ENCODE results near the gene TEX264.
"Not testable (repeated sequence)": the region's sequence is repeated elsewhere in the genome, so short reads cannot be mapped to it uniquely, and the experiment has no call there.

The TEX264 gene, protein sequence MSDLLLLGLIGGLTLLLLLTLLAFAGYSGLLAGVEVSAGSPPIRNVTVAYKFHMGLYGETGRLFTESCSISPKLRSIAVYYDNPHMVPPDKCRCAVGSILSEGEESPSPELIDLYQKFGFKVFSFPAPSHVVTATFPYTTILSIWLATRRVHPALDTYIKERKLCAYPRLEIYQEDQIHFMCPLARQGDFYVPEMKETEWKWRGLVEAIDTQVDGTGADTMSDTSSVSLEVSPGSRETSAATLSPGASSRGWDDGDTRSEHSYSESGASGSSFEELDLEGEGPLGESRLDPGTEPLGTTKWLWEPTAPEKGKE

DNA sequence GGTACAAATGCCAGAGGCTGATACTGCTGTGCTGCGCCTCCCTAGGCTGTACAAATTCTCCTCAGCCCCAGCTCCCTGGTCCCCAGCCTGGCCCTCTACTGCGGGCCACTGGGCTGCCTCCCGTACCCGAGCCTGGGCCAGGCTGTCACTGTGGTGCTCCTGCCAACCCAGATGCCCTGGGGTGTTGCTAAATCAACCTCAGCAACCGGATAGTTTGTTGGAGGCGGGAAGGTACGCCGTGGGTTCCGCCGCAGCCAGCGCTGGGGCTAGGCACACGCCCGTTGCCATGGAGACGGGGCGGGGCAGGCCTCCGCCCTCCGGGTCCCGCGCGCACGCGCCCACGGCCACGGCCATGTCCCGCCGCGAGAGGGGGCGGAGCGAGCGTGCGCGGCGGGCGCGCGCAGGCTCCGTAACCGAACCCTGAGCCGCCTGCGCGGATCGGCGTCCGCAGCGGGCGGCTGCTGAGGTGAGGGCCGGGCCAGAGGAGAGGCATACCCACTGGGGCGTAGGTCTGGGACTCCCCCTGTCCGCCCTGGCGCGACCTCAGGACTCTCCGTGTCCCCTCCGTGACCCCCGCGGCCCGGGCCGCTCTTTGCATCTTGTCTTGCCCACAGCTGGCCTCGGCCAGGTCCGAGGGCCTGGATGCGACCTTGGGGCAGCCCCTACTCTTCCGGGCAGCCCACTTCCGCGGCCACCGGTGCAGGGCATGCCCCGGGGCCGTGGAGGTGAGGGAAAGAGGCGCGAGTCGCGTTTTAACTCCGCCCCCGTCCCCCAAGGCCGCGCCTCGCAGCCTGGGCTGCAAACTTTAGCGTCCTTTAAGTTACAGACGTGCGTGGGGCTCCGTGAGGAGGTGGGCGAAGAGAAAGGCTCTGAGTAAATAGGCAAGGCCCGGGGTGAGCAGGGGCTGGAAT lies at the start of gene TEX264:
Gene TEX264 (plus strand): TSS at position 430 of the 911 bp plus-strand sequence. CDS start 3,053 bp downstream, outside the sequence.
- DNase-seq, result peak; percentile 7

DNA sequence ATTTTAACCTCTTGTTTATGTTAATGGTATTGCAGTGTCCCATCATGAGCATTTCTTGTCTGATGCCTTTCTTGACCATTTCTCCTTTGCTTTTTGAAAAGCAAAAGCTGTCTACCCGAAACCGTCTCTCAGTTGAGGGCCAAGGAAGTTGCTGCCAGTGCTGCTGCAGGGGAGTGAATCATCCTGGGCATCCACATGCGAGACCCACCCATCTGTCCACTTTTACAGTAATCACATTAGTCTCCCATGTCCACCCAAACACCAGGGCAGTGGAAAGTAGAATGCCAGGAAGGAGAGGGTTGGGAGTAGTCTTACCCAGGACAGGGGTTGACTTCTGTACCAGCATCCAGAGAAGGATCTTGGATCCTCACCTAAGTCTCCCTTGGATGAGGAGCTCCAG lies 48.6 kb upstream of the TEX264 start:
- DNase-seq, result no peak

DNA sequence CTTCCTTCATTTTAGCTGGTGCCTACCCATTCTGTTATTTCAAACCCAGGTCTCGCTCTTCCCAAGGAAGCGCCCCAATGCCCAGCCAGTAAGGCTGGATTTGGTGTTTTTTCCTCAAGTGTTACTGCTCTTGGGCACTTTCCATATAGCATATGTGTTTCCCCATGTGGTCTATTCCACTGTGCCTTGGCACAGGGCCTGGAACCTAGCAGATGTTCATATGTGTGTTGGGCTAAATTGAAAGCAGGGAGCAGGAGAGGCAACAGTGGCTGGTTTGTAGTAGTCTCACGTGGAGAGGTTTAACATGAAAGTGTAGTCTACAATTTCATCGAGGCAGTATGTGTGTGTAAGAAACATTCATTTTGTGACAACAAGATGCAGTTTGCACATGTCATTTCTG lies 48.2 kb upstream of the TEX264 start:
- no peak for DNase-seq

DNA sequence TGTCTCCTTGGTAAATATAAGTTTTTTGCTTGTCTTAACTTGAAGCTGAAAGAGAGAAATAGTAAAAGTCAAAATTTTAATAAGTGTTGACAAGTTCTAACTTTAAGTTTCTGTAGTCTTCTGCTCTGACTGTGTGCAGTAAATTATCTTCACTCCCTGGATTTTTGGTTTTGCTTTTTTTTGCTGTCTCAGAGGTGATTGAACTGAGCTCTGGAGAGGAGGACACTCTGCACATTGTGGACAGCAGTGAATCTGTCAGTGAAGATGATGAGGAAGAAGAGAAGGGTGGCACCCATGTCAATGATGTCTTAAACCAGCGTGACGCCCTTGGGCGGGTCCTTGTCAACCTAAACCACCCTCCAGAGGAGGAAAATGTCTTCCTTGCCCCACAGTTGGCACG lies 40.5 kb upstream of the TEX264 start:
- no peak for DNase-seq

DNA sequence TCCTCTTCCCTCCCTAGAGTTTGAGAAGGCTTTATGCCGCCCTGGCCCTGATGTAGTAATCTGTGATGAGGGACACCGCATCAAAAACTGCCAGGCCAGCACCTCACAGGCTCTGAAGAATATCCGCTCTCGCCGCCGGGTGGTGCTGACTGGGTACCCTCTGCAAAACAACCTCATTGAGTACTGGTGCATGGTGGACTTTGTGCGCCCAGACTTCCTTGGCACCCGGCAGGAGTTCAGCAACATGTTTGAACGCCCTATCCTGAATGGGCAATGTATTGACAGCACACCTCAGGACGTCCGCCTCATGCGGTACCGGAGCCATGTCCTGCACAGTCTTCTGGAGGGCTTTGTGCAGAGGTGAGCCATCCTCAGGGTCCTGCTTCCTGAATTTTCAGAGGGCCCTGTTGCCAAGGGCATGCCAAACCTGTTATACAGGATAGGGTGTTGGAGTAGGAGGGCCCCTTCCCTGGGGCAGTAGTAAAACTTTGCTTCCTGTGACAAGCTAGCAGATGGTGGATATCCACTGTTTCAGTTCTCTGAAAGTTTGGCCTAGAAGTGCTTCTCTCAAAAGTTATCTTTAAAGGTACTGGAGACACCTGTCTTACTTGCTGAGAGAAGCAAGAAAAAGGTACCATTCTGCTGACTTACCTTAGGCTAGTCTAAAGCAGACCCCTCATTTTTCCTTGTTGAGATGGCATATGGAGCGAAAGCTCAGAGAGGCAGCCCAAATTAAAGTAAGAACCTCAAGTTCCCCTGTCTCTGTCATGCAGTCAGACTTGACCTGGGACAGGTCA lies 33.7 kb upstream of the TEX264 start:
- DNase-seq, result no peak

DNA sequence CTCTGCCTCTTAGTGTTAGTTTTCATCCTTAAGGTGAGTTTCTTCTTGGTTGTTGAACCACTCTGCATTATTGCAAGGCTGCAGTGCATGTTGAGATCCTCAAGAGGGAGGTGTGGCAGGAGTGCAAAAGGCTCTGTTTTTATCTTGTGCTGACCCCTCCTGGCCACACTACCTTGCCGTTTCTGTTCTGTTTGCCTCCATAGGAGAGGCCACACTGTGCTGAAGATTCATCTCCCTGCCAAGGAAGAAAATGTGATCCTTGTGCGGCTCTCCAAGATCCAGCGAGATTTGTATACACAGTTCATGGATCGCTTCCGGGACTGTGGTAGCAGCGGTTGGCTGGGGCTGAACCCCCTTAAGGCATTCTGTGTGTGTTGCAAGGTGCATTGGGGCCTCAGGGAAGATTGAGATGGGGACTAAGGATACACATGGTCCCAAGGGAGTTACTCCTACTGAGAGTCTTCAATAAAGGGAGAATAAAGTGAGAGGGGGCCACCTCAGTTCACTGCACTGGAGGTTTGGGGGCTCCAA lies 33.0 kb upstream of the TEX264 start:
- DNase-seq, result no peak

DNA sequence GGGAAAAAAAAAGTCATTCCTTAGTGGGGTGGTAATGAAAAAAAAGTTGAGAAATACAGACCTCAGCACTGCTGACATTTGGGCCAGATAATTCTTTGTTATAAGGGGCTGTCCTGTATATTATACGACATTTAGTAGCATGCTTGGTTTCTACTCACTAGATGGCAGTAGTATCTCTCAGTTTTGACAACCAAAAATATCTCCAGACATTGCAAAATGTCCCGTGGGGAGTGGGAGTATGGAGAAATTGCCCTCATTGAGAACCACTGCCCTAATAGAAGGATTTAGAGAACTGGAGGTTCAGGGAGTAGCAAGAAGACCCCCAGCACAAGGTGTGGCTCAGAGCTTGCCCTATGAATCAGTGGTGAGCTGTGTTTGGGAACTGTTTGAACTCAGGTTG lies 28.6 kb upstream of the TEX264 start:
- no peak for DNase-seq

DNA sequence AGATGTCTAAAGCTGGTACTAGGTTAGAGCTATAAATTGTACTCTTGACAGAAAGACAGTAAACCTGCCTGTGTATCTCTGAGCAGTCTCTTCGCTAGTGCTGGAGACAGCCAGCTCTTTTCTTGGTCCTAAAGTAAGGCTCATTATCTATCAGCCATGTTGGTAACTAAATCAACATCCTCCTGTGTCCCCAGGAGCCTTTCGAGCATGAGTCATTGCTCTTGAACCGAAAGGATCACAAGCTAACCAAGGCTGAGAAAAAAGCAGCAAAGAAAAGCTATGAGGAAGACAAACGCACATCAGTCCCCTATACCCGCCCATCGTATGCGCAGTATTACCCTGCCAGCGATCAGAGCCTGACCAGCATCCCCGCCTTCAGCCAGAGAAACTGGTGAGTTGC lies 25.0 kb upstream of the TEX264 start:
- no peak for DNase-seq

DNA sequence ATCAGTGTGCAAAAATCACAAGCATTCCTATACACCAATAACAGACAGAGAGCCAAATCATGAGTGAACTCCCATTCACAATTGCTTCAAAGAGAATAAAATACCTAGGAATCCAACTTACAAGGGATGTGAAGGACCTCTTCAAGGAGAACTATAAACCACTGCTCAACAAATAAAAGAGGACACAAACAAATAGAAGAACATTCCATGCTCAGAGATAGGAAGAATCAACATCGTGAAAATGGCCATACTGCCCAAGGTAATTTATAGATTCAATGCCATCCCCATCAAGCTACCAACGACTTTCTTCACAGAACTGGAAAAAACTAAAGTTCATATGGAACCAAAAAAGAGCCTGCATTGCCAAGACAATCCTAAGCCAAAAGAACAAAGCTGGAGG lies 18.9 kb upstream of the TEX264 start:
- DNase-seq, result not testable (repeated sequence)

DNA sequence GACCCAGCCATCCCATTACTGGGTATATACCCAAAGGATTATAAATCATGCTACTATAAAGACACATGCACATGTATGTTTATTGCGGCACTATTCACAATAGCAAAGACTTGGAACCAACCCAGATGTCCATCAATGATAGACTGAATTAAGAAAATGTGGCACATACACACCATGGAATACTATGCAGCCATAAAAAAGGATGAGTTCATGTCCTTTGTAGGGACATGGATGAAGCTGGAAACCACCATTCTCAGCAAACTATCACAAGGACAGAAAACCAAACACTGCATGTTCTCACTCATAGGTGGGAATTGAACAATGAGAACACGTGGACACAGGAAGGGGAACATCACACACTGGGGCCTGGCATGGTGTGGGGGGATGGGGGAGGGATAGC lies 17.6 kb upstream of the TEX264 start:
- not testable (repeated sequence) for DNase-seq

DNA sequence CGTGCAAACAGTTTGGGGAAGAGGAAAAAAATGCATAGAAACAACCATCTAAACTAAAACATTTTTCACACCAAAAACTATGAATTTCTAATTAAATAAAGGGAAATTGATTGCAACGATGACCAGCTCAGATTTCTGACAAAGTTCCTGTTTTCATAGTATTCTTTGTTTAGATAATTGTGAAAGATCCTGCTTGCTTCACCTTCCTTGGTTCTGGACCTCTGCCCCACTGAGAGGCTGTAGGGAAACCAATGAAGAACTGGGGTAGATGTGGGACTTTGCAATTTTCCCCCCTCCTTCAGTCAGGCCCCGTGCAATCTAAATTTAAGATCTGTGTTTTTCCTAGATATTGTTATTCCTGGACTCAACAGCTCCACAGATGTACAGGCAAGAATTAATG lies 13.8 kb upstream of the TEX264 start:
- DNase-seq, result no peak

DNA sequence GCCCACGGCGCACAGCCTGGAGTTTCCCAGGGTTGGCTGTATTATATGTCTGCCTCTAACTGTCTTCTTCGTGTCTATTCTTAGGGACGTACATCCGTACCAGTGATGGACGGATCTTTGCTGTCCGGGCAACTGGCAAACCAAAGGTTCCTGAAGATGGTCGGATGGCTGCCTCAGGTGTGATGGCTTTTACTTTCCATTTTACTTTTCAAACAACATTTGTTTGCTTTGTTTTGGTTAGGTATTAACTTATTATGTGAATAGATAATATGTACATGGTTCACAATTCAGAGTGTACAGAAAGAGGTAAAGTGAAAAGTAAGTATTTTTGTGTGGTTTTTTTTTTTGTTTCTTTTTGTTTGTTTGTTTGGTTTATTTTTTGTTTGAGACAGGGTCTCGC lies 11.1 kb upstream of the TEX264 start:
- no peak for DNase-seq

DNA sequence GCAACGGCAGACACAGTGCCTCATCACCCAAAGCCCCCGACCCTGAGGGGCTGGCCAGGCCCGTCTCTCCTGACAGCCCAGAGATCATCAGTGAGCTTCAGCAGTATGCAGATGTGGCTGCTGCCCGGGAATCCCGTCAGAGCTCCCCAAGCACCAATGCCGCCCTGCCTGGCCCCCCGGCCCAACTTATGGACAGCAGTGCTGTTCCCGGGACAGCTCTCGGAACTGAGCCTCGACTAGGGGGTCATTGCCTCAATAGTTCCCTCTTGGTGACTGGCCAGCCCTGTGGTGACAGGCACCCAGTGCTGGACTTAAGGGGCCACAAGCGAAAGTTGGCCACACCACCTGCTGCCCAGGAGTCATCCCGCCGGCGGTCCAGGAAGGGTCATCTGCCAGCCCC lies 8.6 kb upstream of the TEX264 start:
- no peak for DNase-seq

DNA sequence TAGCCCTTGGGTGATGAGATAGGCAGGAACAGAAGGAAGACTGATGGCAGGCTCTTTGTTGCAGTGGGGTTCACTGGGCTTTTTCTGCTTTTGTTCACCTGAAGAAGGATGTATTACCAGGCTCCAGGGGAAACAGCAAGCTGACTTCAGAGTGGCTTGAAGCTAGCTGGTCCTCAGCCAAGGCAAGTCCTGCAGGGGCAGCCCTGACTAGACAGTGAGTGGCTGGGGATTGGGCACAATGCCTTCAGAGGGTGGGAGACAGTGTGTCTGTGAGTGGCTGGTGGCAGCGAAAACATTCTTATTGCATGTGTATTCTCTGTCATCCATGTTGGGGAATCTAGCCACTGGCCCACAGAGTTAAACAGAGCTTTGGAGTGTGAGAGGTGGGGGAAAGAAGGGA lies 2.3 kb upstream of the TEX264 start:
- no peak for DNase-seq

DNA sequence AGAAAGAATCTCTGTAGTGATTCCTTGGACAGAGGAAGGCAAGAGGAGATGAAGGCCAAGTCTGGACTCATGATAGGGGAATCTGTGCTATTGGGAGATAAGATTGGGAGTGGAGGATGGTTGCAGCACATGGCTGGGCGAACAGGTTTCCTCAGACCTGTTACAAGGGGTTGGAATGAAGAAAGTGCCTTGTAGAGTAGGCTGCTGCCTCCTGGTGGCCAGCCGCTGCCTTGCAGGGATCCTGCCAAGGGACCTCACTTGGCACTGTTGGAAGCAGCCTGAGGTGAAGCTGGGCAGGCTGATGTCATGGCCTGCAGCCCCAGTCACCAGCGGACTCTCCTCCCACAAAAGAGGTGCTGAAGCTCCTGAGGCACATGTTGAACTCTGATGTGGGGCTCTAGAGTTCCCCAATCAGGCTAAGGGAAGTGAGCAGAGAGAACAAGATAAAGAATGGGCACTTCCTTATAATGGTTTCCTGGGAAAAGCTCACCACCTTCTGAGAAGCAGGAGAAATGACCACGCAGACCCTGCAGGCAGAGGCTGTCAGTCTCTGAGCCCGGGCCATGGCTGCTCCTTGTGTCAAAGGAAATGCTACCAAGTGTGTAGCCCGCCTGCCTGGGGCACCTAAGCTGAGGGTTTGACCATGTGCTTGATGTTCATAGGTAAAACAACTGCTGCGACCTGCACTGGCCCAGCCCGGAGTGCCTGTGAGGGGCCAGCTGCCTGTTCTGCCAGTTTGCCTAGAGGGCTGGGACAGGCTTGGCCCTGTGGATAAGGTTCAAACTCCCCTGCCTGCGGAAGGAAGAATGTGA lies 1.6 kb upstream of the TEX264 start:
- peak; percentile 23 for DNase-seq

DNA sequence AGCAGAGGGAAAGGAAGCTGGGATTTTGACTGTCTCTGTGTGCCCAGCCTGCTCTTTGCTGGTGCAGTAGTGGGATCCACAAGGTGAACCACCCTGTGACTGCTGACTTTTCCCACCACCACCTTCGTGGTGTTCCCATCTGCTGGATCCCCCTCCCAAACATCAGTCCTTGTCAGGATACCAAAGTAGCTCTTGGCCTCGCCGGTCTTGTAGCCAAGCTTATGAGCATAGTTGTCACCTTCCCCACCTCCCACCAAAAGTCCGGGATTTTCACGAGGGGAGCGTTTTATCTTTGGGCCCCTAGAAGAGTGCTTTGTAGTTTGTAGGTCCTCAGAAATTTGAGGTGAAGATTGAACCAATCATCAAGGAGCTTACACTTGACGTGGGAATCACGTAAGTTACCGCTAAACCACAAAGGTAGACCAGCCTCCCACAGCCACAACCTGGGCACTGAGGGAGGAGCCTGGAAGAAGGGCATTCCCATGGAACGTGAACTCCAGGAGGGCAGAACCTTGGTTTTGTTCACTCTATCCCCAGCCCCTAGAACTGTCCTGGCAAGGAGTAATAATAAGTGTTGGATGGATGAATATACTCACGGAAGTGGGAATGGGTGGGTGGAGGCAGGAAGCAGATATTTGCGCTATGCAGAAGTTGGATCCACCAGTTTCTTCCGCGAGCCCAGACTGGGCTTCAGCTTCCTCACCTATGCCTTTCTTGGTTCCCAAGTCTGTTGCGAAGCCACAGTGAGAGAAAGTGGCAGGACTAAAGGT lies 814 bp upstream of the TEX264 start:
- DNase-seq, result no peak

DNA sequence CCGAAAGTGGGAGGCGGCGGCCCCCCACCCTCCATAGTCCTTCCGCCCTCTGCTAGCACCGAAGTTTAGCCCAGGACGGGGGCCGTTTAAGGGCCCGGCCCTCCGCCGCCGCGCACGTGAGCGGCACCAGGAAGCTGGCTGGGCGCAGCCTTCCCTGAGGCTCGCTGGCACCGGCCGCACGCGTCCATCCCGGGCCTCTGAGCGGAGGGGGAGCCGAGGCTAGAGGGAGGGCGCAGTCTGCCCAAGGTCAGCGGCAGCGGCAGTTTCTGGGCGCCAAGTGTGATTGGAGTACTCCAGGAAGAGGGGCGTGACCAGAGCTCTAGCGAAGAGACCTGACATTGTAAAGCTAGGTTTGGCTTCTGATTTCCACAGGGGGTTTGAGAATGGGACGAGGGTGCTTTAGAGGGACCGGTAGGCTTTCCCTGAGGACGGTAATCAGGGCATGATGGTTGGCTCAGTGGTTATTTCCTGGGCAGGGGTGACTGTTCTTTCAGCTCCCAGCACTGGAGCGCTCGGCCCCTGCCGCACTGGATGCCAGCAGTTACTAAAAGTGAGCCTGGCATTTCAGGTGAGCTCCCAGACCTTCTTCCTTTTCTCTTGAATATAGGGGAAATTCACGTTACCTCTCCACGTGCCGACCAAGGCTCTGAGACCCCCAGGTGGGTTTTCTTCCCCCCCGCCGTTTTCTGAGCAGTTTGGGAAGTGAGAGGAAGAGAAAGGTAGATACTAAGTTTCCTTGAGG lies 853 bp downstream of the TEX264 start:
- peak; percentile 18 for DNase-seq

DNA sequence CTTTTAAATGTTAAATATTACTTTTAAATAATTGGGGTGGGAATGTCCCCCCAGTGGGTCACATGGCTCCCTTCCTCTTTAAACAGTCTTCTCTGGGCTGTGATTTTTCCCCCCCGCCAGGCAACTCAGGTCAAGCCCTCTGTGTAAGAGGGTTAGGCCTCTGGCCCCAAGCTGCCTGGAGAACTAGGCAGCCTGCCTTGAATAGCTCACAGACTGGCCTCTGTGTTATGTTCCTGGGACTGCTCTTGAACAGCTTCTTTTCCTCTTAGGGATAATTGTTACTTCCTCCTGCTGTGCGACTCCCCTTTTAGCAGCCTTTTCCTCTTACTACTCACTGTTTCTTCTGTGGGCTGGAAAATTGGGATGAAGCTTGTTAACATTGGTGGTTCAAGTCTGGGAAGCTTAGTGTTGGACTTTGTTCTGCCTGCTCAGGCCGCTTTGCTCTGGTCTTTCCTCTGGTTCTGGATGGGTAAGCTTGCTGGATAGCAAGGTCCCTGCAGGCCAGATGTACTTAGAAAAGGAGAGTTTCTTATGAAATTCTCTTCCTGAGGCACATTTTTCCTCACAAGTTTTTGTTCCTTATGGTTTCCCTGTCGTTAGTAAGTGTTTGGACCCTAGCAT lies 2.2 kb downstream of the TEX264 start:
- no peak for DNase-seq

DNA sequence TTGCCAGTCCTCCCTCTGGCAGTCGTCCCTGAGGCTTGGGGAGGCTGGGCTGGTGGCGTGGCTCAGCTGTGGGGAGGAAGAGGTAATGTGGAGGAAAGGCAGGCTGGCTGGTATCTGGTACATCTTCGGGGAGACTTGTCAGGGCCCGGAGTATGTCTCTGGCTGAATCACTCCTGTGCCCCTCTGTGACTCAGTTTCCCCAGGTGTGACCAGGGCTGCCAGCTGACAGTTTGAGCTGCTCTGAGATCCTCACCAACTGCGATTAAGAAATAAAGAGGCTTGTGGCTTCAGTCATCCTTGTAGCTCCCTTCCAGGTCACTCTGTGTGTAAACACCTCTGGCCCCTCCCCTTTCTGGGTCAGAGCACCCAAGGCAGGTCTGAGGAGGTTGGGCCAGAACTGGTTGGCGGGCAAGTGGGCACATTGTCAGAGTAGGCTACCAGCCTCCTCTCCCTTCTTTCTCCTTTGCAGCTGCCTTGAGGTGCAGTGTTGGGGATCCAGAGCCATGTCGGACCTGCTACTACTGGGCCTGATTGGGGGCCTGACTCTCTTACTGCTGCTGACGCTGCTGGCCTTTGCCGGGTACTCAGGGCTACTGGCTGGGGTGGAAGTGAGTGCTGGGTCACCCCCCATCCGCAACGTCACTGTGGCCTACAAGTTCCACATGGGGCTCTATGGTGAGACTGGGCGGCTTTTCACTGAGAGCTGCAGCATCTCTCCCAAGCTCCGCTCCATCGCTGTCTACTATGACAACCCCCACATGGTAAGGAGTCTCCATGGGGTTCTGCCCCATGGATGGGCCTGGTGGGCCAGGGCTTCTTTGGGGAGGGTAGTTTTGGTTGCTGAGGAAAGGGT lies 3.0 kb downstream of the TEX264 start:
- DNase-seq, result no peak

Data from DMS79 (cell line).